Non-pigmented ciliary epithelial cell (primary cell): ENCODE measurements around the gene SLC9A9.

Experiments
- DNase-seq: peaks from one replicate; pipeline ENCODE4 v3.0.0-alpha.2; 2010; ENCODE audit warnings: low read depth

SLC9A9 gene

GRCh38 chr3:143354342-143354741 is 493.9 kb downstream of the SLC9A9 start:
- no peak for DNase-seq

- DNase-seq: no peak
Observed at GRCh38 chr3:143352850-143353550, 495.3 kb downstream of the SLC9A9 start.

DNA sequence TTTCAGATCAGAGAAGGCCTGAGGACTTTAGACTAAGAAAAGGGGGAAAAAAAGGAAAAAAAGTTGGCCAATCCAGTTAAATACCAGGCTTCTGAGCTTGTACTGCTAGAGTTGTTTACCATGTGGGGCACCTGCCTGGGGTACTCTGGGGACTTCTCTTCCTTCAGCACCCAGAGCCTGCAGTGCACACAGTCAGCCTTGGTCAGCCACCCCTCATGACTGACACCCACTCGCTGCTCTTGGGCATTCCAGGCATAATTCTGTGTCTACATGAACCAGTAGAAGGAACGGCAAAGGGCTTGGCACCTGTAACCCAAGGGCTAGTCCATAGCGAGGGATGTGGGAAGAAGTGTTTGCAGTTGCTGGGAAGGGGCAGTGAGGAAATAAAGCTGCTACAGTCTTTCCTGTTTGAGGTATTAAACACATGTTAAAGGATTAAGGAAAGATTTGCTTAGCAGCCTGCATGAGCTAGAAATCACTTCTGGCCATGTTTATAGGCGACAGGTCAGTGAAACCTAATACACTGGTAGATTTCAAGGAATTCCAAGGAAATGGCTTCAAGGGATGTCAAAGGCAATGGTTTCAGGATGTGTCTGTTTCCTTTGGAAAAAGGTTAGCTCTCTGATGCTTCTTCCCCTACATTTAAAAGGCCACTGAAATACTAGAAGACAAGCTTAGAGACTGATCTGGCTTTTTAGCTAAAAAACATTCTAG is 496.2 kb downstream of the SLC9A9 start:
- DNase-seq: no peak

DNA sequence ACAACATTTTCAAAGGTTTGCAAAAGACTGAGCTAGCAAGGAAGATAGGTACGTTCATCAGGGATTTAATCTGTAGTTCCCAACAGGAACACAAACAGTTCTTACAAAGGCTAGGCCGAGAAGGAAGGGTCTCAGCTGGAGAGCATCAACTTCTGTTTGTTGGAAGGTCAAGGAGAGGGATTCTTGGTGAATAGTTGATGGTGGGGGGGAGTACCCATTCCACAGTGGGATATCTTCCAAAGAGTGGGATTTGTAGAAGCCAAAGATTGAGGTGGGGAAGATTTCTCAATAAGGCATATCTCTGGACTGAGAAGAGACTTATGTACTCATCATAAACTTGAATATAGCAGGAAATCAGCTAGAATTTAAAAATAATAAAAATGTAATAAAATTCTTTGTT is 496.9 kb downstream of the SLC9A9 start:
- DNase-seq: no peak

DNA sequence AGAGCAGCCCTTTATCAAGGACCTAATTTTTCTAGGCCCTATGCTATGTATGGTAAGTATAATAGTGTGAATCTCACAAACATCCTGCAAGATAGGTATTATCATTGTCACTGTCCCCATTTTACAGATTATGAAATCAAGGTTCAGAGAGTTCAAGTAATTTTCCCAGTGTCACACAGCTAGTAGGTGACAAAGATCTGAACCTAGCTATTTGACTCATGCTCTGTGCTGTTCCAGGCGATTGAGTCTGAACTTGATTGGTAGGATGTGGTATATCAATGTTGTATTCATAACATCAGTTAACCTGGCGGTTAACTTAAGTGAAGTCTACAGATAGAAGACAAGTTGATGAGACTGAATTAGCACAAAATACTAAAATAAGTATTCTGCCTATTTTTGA is 498.8 kb downstream of the SLC9A9 start:
- DNase-seq: no peak

DNA sequence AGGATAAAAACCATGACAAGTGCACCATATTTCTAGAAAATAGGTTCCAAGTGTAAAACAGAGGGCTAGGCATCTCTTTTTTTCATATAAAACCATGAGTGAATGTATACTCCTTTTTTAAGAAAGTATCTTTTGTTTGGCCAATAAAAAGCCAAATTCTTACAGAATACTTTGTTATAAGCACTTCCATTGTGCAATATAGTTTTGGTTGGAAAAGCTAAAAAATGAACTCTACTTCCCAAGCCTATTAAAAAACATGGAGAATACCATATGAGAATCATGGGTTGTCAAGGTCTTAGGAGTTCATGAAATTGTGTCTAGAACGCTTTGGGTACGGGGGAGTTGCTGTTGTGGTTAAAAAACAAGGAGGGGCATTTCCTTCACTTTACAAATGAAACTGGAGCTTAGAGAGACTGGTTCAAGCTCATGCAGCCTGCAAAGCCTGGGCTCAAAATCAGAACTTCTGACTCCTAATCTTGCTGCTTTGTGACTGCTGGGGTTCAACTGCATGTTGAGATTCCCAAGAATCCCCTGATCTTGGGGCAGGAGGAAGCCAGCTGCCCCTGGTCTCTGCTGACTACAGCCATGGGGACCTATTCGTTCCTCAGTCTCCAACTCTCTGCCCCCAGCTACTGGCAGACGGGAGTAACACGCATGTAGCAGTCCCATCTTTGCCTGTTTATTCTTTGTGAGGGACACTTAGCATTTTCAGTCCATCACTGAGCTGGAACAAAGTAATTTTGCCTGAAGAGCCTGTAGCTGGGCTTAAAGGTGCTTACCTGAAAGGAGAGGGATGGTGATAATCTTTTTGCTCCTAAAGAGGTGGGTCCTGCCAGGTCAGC is 499.6 kb downstream of the SLC9A9 start:
- DNase-seq: no peak

- no peak for DNase-seq
Observed at GRCh38 chr3:143344516-143345165, 503.6 kb downstream of the SLC9A9 start.

DNA sequence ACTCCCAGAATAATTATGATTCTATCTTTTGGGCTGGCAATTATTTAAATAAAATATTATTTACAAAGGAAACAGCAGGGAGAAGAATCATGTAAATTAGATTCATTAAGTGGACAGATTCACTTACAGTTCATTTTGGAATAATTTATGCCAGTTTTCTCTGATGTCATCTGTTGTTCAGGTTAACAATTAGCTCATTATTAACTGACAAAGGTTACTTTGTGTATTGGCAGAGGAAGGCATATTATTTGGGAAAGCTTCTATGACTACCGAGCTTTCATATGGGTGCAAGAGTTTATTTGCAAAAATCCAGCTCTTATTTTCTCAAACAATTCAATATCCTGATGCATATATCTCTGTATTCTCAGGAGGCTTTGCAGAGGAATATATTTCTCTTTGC is 504.3 kb downstream of the SLC9A9 start:
- DNase-seq: no peak

DNA sequence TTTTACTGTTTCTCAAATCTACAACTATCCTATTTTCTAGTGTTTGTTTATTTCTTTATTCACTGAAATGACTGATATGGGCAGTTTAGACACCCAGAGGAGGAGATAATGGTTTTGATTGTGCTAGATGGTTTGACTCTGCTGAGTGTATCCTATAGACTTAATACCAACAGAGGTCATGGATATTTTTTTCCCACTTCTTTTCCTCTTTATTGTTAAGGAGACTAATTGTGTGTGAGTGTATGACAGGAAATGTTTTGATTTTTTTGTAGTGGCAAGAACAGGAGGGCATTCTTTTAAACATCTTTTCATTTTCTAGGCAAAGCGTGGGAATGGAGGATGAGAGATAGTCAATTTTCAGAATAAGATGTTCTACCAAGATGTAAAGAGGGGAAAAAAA is 505.2 kb downstream of the SLC9A9 start:
- no peak for DNase-seq

- no peak for DNase-seq
Observed at GRCh38 chr3:143339451-143339850, 508.8 kb downstream of the SLC9A9 start.

GRCh38 chr3:143337387-143337786 is 510.9 kb downstream of the SLC9A9 start:
- DNase-seq: no peak

DNA sequence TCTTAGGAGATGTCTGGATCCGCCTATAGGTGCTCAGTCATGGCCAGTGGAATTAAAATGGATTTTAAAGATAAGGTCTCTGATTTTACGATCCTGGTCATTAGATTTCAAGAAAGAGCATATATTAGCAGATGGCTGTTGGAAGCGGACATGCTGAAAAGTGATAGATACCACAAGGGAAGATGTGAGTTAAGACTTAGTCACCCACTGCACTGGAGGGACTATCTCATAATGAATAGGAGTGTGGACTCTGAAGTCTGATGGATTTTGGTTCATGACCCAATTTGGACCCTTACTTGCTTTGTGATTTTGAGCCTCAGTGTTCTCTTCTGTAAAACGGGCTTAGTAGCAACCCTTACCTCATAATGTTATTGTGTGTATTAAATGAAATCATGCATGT is 514.0 kb downstream of the SLC9A9 start:
- no peak for DNase-seq

- DNase-seq: no peak
Observed at GRCh38 chr3:143333367-143333766, 514.9 kb downstream of the SLC9A9 start.

GRCh38 chr3:143332026-143332425 is 516.2 kb downstream of the SLC9A9 start:
- DNase-seq: no peak

GRCh38 chr3:143331350-143331749 is 516.9 kb downstream of the SLC9A9 start:
- DNase-seq: no peak

DNA sequence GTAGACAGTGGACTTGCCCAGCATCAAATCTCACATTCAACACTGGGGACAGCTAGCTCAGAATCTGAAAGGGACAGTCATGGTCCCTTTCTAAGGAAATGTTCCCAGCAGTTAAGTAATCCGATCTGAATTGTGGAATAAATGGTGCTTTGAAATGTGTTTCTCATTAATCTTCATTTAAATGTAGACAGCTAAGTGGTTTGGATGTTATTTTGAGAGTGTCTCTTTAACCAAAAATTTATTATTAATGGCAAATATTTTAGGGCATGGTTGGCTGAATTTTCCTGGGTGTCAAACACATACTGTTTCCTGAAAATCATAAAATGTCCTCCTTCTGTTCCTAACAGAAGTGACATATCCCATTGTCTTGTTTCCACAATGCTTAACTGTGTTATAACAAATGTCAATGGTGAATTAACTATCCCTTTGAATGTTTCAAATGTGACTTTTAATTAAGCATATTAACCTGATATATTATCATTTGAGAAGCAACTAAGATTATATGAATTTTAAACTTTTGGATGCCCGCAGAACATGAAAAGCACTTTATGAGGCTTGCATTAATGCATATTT is 517.9 kb downstream of the SLC9A9 start:
- DNase-seq: no peak

DNA sequence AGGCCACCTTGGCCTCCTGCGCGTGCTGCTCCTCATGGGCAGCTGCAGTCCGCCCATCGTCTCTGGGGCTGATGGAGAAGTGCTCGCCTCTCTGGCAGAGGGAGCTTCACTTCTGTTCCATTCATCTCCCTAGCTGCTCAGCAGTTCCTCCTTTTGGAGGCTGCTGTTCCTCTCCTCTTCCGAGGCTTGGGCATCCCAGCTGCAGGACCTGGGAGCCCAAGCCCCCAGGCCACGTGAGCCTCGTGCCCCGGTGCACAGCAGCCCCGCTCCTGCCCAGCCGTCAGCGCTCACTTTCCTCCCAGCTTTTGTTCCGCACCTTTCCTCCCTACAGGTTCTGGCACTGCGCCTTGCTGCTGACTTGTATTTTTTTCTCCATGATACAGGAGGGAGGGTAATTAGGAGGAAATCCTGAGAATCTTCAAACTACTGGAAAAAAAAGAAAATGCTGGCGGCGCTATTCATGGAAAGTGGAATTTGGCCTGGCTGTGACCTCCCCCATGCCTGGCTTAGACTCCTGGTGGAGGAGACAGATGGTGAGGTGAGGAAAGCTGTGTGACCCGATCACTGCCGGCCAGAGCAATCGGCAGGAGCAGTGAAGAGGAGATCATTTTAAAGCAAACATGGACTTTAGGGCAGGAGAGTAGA is 518.6 kb downstream of the SLC9A9 start:
- DNase-seq: no peak

- no peak for DNase-seq
Observed at GRCh38 chr3:143328451-143328850, 519.8 kb downstream of the SLC9A9 start.

DNA sequence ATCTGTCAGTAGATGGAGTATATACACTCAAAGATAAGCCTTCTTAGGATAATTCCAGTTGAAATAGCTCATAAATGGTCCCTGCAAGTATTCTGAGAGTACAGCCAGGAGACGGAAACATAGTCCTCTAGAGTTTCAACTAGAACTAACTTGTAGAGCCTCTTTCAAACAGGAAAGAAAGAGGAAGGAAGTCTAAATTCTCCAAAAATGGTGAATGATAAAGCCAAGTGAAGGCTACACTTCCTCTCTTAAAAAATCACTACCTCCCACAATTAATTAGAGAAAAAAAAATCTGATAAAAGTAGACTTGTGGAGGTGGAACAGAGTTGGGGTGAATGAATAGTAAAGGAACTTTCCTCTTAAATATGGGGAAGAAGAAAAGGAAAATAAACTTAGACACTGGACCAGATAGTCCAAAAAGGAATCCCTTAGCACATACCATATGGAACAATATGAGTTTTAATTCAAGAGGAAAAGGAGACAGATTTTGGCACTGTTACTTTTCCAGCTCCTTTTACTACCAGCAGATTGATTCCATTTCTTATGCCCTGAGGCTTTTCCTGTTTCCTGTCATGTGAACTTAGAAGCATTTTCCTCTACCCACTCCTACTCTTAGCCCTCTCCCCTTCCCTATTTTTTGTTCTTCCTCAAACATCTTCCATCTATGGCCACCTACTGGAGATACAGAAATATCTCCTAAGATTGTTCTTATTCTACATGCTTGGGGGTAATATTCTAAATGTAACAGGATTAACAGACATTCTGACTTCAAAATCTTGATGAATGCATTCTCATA is 521.1 kb downstream of the SLC9A9 start:
- no peak for DNase-seq

DNA sequence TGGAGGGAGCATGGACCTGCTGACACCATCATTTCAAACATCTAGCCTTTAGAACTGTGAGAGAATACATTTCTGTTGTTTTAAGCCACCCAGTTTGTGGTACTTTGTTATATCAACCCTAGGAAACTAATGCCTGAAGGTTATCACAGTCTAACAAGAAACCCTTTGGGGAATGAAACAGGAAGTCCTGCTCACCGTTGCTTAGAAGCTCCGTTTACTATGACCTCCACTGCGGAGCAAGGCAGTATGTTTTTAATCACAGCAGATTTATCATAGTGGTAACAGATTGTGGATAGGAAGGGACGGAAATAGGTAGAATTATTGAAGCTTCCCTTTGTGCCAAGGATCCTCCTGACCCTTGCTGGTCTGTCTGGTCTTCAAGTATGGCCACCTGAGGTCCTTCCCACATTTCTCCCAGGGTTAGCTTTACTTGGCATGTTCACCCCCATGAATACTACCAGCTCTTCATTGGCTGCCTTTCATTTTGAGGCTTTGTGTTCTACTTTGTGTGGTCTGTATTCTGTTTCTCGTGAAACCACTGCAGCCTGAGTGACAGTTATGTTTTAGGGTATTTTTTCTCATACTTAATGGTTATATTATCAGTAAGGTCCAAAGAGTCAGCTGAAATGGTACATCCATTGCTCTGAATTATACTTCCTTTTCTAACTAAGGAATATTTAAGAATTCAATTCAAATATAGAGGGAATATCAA is 527.1 kb downstream of the SLC9A9 start:
- no peak for DNase-seq
